Thyroid gland (tissue), 4 donors: ENCODE results near the gene MDN1.

Experiments used
- POLR2A ChIP-seq, 2 donors: fragments of 450-650 bp; IDR thresholded peaks; one replicate each; pipeline ENCODE4 v1.6.1; 2017; ENCODE audit warnings: antibody characterized with exemption in 2 of 2, mild to moderate bottlenecking in 2 of 2, moderate library complexity in 1 of 2
- TF ChIP-seq, protein P1 (sequence below), 6 experiments: fragments of 200-600 bp in 3 of 6; fragments of 450-650 bp in 3 of 6; sonication (generic) in 3 of 6; IDR thresholded peaks; one replicate each; pipeline ENCODE4 v1.5.1; 2016 to 2019; ENCODE audit warnings: antibody characterized with exemption in 6 of 6, mild to moderate bottlenecking in 2 of 6, inconsistent platforms in 1 of 6, moderate library complexity in 1 of 6

DNA sequence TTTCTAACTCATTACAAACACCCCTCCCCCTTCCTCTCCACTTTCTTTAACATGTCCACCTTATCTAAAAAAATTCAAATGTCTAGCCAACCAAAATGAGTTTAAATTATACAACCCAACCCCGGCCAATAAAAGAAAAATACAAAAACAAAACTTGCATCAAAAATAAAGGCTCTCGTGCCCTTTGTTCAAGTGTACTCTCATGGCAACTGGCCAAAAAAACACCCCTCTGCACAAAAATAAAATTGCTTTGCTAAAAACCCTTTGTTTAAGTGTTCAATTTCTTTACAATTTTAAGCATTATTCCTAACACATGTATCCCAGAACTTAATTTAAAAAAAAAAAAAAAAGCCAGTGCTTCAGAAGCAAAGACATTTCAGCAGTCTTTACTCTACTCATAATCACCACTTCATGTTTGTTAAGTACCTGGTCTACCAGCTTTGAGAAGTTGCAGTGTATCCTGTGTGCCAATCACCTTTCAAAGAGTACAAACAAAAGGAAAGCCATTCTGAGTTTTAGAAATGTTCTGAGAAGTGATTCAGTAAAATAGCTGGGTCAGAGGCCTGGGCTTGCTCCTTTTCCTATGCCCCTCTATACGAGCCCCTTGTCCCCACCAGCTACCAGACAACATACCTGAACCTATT is 87.5 kb downstream of the MDN1 start:
- TF ChIP-seq POLR2A (IDR thresholded peaks at IDR 0.05) = no peak
- TF ChIP-seq, protein P1, sequence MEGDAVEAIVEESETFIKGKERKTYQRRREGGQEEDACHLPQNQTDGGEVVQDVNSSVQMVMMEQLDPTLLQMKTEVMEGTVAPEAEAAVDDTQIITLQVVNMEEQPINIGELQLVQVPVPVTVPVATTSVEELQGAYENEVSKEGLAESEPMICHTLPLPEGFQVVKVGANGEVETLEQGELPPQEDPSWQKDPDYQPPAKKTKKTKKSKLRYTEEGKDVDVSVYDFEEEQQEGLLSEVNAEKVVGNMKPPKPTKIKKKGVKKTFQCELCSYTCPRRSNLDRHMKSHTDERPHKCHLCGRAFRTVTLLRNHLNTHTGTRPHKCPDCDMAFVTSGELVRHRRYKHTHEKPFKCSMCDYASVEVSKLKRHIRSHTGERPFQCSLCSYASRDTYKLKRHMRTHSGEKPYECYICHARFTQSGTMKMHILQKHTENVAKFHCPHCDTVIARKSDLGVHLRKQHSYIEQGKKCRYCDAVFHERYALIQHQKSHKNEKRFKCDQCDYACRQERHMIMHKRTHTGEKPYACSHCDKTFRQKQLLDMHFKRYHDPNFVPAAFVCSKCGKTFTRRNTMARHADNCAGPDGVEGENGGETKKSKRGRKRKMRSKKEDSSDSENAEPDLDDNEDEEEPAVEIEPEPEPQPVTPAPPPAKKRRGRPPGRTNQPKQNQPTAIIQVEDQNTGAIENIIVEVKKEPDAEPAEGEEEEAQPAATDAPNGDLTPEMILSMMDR (IDR thresholded peaks at IDR 0.05) = no peak
